Uterus (tissue), 2 donors: Measurements from ENCODE around the gene USF2.

Experiments
- POLR2A ChIP-seq, 2 donors: fragments of 450-650 bp; IDR thresholded peaks; one replicate each; pipeline ENCODE4 v1.6.1; 2016; ENCODE audit warnings: antibody characterized with exemption in 2 of 2, mild to moderate bottlenecking in 1 of 2, moderate library complexity in 1 of 2
- TF ChIP-seq, protein P1 (sequence below), 4 experiments: fragments of 200-600 bp in 2 of 4; fragments of 450-650 bp in 2 of 4; sonication (generic) in 2 of 4; IDR thresholded peaks; one replicate each; pipeline ENCODE4 v1.5.1; 2016 to 2019; ENCODE audit warnings: antibody characterized with exemption in 4 of 4, mild to moderate bottlenecking in 2 of 4, moderate library complexity in 1 of 4

DNA sequence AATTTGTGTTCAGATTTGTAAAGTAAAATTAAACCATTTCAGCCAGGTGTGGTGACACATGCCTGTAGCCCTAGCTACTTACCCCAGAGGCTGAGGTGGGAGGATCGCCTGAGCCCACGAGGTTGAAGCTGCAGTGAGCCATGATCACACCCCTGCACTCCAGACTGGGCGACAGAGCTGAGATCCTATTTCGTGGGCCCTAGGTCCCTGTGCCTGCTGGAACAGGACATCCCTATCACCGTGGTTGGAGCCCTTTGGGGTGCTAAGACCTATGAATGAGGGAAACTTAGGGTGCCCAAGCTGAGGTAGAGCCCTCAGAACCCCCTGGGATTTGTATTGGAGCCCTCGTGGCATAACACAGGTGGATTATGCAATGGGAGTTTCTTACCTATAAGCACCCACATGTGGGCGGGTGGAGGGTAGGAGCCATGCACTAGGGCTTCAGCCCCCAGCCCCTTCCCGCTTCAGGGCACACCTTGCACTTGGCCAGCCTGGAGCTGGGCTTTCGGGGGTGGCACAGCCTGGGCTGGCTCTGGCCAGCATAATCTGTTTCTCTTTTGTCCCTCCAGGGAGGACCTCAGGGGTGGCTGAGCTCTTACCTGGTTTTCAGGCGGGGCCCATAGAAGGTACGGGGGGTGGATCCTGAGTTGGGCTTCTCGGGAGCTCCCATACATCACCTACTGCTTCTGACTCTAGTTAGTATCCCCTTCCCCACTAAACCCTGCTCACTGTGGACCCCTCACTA is 7.2 kb upstream of the USF2 start:
- TF ChIP-seq POLR2A (IDR thresholded peaks at IDR 0.05): no peak
- TF ChIP-seq, protein P1, sequence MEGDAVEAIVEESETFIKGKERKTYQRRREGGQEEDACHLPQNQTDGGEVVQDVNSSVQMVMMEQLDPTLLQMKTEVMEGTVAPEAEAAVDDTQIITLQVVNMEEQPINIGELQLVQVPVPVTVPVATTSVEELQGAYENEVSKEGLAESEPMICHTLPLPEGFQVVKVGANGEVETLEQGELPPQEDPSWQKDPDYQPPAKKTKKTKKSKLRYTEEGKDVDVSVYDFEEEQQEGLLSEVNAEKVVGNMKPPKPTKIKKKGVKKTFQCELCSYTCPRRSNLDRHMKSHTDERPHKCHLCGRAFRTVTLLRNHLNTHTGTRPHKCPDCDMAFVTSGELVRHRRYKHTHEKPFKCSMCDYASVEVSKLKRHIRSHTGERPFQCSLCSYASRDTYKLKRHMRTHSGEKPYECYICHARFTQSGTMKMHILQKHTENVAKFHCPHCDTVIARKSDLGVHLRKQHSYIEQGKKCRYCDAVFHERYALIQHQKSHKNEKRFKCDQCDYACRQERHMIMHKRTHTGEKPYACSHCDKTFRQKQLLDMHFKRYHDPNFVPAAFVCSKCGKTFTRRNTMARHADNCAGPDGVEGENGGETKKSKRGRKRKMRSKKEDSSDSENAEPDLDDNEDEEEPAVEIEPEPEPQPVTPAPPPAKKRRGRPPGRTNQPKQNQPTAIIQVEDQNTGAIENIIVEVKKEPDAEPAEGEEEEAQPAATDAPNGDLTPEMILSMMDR (IDR thresholded peaks at IDR 0.05): no peak
